GM10266 (cell line): Measurements from ENCODE around the gene LLGL2.

Source experiments
- DNase-seq: peaks from one replicate; pipeline ENCODE4 v3.0.0; 2012; ENCODE audit errors: extremely low spot score
- CTCF ChIP-seq: IDR thresholded peaks from 2 replicates; pipeline ENCODE4 v1.5.1; 2012; ENCODE audit warnings: mild to moderate bottlenecking, low read depth; ENCODE audit not compliant: control insufficient read depth, insufficient read depth; ENCODE audit errors: missing control alignments

LLGL2 gene

GRCh38 chr17:75530837-75531720 lies 5.6 kb downstream of the LLGL2 start:
- TF ChIP-seq CTCF: no peak
- DNase-seq: no peak

- DNase-seq: no peak
- TF ChIP-seq CTCF: no peak
Measured at GRCh38 chr17:75531721-75532072, 6.2 kb downstream of the LLGL2 start.

GRCh38 chr17:75535119-75535537 lies 9.6 kb downstream of the LLGL2 start:
- TF ChIP-seq CTCF: no peak
- DNase-seq: no peak

- no peak for TF ChIP-seq CTCF
- no peak for DNase-seq
Measured at GRCh38 chr17:75535871-75536270, 10.4 kb downstream of the LLGL2 start.

- TF ChIP-seq CTCF: no peak
Measured at GRCh38 chr17:75536366-75536765, 10.9 kb downstream of the LLGL2 start.

GRCh38 chr17:75539967-75540729 lies 14.7 kb downstream of the LLGL2 start:
- TF ChIP-seq CTCF: no peak

More at GRCh38 chr17:75536366-75536765, 10.9 kb downstream of the LLGL2 start:
- no peak for DNase-seq

GRCh38 chr17:75540923-75541503 lies 15.5 kb downstream of the LLGL2 start:
- no peak for DNase-seq

More at GRCh38 chr17:75539967-75540729, 14.7 kb downstream of the LLGL2 start:
- DNase-seq: no peak

More at GRCh38 chr17:75540923-75541503, 15.5 kb downstream of the LLGL2 start:
- TF ChIP-seq CTCF: no peak
